Measurements from ENCODE around the gene NAPA. TPM values are rescaled to one million over a fixed set of nuclear protein-coding genes. Genes with fewer than 3 reads are reported as not detected.
A peak's percentile ranks its signal among the peaks of the same experiment; 100 is the strongest.

The NAPA gene
- polyA plus RNA-seq, 3 donors: 77.5 to 135 (median 111) TPM

DNA sequence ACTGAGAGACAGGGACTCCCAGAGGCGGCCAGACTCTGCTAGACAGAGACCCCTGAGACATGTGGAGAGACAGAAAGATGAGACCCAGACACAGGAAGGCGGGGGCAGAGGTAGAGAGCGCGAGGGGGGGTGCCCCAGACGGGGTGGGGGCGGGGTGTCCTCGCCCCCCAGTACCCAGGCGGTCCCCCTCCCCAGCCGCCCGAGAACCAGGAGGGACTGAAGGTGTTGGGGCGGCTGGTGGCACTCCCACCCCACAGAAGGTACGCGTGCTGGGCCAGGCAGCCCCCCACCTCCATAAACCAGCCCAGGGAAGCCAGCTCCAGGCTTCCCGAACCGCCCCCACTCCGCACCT lies 43.5 kb downstream of the NAPA start:
- peaks cover 7% of the 10 kb centered on the region for H3K4me1 Mint-ChIP-seq
- Histone ChIP-seq H3K27ac (ENCODE audit: low read depth in 1 of 2, low read length in 2 of 2) (no peak overlapping the region), H3K4me2 (replicated peaks; ENCODE audit: extremely low read depth, low read length, poor library complexity, severe bottlenecking) (peak overlapping the region; percentile 19), H3K36me3 (replicated peaks in 1 of 2; ENCODE audit: control insufficient read depth in 1 of 2, insufficient read depth in 2 of 2, low read length in 2 of 2) (no peaks in the 10 kb centered on the region), H3K4me1 (ENCODE audit: control insufficient read depth in 1 of 2, insufficient read depth in 2 of 2, low read length in 2 of 2) (no peaks in the 10 kb centered on the region), H4K20me1 (ENCODE audit: insufficient read depth, low read length) (no peaks in the 10 kb centered on the region), H3K9ac (ENCODE audit: insufficient read depth, low read length, poor library complexity, severe bottlenecking) (no peak overlapping the region), H3K4me3 (replicated peaks in 1 of 3; ENCODE audit: low read depth in 2 of 3, low read length in 3 of 3) (no peak overlapping the region), H3K9me3 (replicated peaks in 1 of 2; ENCODE audit: control insufficient read depth in 1 of 2, insufficient read depth in 1 of 2, low read length in 2 of 2) (peaks cover 0 to 12% of the 10 kb centered on the region in 2 donors), H2AFZ (ENCODE audit: insufficient read depth, low read depth, low read length, poor library complexity, severe bottlenecking) (no peak overlapping the region), H3K27me3 (ENCODE audit: control insufficient read depth in 2 of 2, insufficient read depth in 2 of 2, low read length in 2 of 2) (peaks cover 16 to 54% of the 10 kb centered on the region in 2 donors), H3K79me2 (ENCODE audit: insufficient read depth, low read length) (no peaks in the 10 kb centered on the region)
- DNase-seq: no peak
- peaks cover 2 to 4% of the 10 kb centered on the region in 2 donors for H3K36me3 Mint-ChIP-seq
- intact Hi-C loops (cut with micrococcal nuclease): no loop called here
- 6% methylated on average over 5 of the region's 16 CpGs for WGBS (ENCODE audit: insufficient coverage)
- H3K9me3 Mint-ChIP-seq: peaks cover 0 to 6% (median 3%) of the 10 kb centered on the region in 7 donors
- TF ChIP-seq, protein P1, sequence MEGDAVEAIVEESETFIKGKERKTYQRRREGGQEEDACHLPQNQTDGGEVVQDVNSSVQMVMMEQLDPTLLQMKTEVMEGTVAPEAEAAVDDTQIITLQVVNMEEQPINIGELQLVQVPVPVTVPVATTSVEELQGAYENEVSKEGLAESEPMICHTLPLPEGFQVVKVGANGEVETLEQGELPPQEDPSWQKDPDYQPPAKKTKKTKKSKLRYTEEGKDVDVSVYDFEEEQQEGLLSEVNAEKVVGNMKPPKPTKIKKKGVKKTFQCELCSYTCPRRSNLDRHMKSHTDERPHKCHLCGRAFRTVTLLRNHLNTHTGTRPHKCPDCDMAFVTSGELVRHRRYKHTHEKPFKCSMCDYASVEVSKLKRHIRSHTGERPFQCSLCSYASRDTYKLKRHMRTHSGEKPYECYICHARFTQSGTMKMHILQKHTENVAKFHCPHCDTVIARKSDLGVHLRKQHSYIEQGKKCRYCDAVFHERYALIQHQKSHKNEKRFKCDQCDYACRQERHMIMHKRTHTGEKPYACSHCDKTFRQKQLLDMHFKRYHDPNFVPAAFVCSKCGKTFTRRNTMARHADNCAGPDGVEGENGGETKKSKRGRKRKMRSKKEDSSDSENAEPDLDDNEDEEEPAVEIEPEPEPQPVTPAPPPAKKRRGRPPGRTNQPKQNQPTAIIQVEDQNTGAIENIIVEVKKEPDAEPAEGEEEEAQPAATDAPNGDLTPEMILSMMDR (IDR thresholded peaks at IDR 0.05): no peak
- H3K27ac Mint-ChIP-seq: no peak overlapping the region
- H3K27me3 Mint-ChIP-seq (ENCODE audit: low read depth in 3 of 3): peaks cover 57 to 60% (median 59%) of the 10 kb centered on the region in 3 donors
- H3K4me3 Mint-ChIP-seq: peak overlapping the region in 1 of 2 donors; percentile 82

DNA sequence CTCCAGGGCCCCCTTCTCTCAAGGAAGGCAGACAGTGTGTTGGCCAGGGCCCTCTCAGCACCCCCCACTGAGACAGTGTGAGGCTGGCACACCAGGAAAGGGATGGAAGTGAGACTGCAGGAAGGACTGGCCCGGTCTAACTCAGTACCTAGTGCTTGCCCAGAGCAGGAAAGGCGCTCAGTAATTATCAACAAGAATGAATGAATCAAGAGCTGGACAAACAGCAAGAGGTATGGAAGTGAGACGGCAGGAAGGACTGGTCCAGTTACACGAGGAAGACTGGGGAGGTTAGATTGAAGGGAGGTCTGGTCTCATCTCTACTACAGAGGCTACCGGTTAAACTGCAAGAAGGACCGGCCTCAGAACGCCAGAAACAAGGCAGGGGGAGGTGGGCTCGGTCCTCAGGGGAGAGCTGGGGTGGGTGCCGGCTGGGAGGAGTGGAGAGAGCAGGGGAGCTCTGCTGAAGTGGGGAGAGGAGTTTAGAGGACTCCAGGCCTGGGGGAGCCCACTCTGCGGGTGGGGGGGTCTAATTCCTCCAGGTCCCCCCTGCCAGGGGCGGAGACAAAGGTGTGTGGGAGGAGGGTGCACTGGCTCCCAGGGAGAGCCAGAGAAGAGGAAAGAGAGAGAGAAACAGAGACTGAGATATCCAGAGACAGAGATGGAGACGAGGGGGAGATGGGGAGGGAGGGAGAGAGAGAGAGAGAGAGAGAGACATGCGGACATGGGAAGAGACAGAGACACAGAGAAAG lies 44.2 kb downstream of the NAPA start:
- Mint-ChIP-seq H3K27me3 (ENCODE audit: low read depth in 3 of 3) (peaks cover 60 to 62% (median 60%) of the 10 kb centered on the region in 3 donors), H3K4me1 (peaks cover 7% of the 10 kb centered on the region), H3K4me3 (peak overlapping the region in 1 of 2 donors; percentile 82), H3K9me3 (peaks cover 0 to 6% (median 3%) of the 10 kb centered on the region in 7 donors), H3K36me3 (peaks cover 2 to 4% of the 10 kb centered on the region in 2 donors), H3K27ac (no peak overlapping the region)
- Histone ChIP-seq H4K20me1 (ENCODE audit: insufficient read depth, low read length) (no peaks in the 10 kb centered on the region), H3K9ac (ENCODE audit: insufficient read depth, low read length, poor library complexity, severe bottlenecking) (no peak overlapping the region), H3K27me3 (ENCODE audit: control insufficient read depth in 2 of 2, insufficient read depth in 2 of 2, low read length in 2 of 2) (peaks cover 16 to 54% of the 10 kb centered on the region in 2 donors), H3K9me3 (replicated peaks in 1 of 2; ENCODE audit: control insufficient read depth in 1 of 2, insufficient read depth in 1 of 2, low read length in 2 of 2) (peaks cover 0 to 12% of the 10 kb centered on the region in 2 donors), H3K36me3 (replicated peaks in 1 of 2; ENCODE audit: control insufficient read depth in 1 of 2, insufficient read depth in 2 of 2, low read length in 2 of 2) (no peaks in the 10 kb centered on the region), H2AFZ (ENCODE audit: insufficient read depth, low read depth, low read length, poor library complexity, severe bottlenecking) (no peak overlapping the region), H3K4me3 (replicated peaks in 1 of 3; ENCODE audit: low read depth in 2 of 3, low read length in 3 of 3) (no peak overlapping the region), H3K27ac (ENCODE audit: low read depth in 1 of 2, low read length in 2 of 2) (no peak overlapping the region), H3K4me2 (replicated peaks; ENCODE audit: extremely low read depth, low read length, poor library complexity, severe bottlenecking) (no peak overlapping the region), H3K79me2 (ENCODE audit: insufficient read depth, low read length) (no peaks in the 10 kb centered on the region), H3K4me1 (ENCODE audit: control insufficient read depth in 1 of 2, insufficient read depth in 2 of 2, low read length in 2 of 2) (no peaks in the 10 kb centered on the region)
- intact Hi-C loops (cut with micrococcal nuclease): no loop called here
- WGBS (ENCODE audit: insufficient coverage): 34% methylated on average over 10 of the region's 13 CpGs
- DNase-seq: no peak
- TF ChIP-seq, protein P1 (IDR thresholded peaks at IDR 0.05): no peak

All from CD14-positive monocyte (primary cell).